ENCODE measurements around the gene CCDC188. TPM values are rescaled to one million over a fixed set of nuclear protein-coding genes. Genes with fewer than 3 reads are reported as not detected.

Gene CCDC188
- total RNA-seq, 1 experiment from 2014 or later = not detected

GRCh38 chr22:20156611-20157429, 6.0 kb upstream of the CCDC188 start:
- in situ Hi-C loops (cut with HindIII; ENCODE audit: low pct_unique_long_range_greater_than_20kb, low sequenced_read_pairs) = no loop called here

GRCh38 chr22:20156042-20156389, 5.2 kb upstream of the CCDC188 start:
- no peak for DNase-seq (ENCODE audit: low read depth)
- in situ Hi-C loops (cut with HindIII; ENCODE audit: low pct_unique_long_range_greater_than_20kb, low sequenced_read_pairs) = no loop called here

More at GRCh38 chr22:20156611-20157429, 6.0 kb upstream of the CCDC188 start:
- DNase-seq (ENCODE audit: low read depth) = peak; percentile 69

- DNase-seq (ENCODE audit: low read depth) = no peak
Observed at GRCh38 chr22:20155330-20156041, 4.6 kb upstream of the CCDC188 start.

GRCh38 chr22:20154602-20155187, 3.8 kb upstream of the CCDC188 start:
- no peak for DNase-seq (ENCODE audit: low read depth)
- in situ Hi-C loops (cut with HindIII; ENCODE audit: low pct_unique_long_range_greater_than_20kb, low sequenced_read_pairs) = no loop called here

More at GRCh38 chr22:20155330-20156041, 4.6 kb upstream of the CCDC188 start:
- in situ Hi-C loops (cut with HindIII; ENCODE audit: low pct_unique_long_range_greater_than_20kb, low sequenced_read_pairs) = no loop called here

- in situ Hi-C loops (cut with HindIII; ENCODE audit: low pct_unique_long_range_greater_than_20kb, low sequenced_read_pairs) = no loop called here
- DNase-seq (ENCODE audit: low read depth) = no peak
Observed at GRCh38 chr22:20153945-20154344, 3.1 kb upstream of the CCDC188 start.

GRCh38 chr22:20152464-20152890, 1.6 kb upstream of the CCDC188 start:
- in situ Hi-C loops (cut with HindIII; ENCODE audit: low pct_unique_long_range_greater_than_20kb, low sequenced_read_pairs) = no loop called here

GRCh38 chr22:20151276-20151588, 377 bp upstream of the CCDC188 start:
- no peak for DNase-seq (ENCODE audit: low read depth)
- in situ Hi-C loops (cut with HindIII; ENCODE audit: low pct_unique_long_range_greater_than_20kb, low sequenced_read_pairs) = no loop called here

More at GRCh38 chr22:20152464-20152890, 1.6 kb upstream of the CCDC188 start:
- DNase-seq (ENCODE audit: low read depth) = no peak

- in situ Hi-C loops (cut with HindIII; ENCODE audit: low pct_unique_long_range_greater_than_20kb, low sequenced_read_pairs) = no loop called here
- DNase-seq (ENCODE audit: low read depth) = no peak
Observed at GRCh38 chr22:20149257-20150250, 1.3 kb downstream of the CCDC188 start.

GRCh38 chr22:20148414-20148813, 2.4 kb downstream of the CCDC188 start:
- no peak for DNase-seq (ENCODE audit: low read depth)
- in situ Hi-C loops (cut with HindIII; ENCODE audit: low pct_unique_long_range_greater_than_20kb, low sequenced_read_pairs) = no loop called here

- in situ Hi-C loops (cut with HindIII; ENCODE audit: low pct_unique_long_range_greater_than_20kb, low sequenced_read_pairs) = no loop called here
- no peak for DNase-seq (ENCODE audit: low read depth)
Observed at GRCh38 chr22:20147237-20147988, 3.4 kb downstream of the CCDC188 start.

GRCh38 chr22:20146777-20147176, 4.1 kb downstream of the CCDC188 start:
- in situ Hi-C loops (cut with HindIII; ENCODE audit: low pct_unique_long_range_greater_than_20kb, low sequenced_read_pairs) = no loop called here
- DNase-seq (ENCODE audit: low read depth) = no peak

GRCh38 chr22:20145832-20146223, 5.0 kb downstream of the CCDC188 start:
- no peak for DNase-seq (ENCODE audit: low read depth)
- in situ Hi-C loops (cut with HindIII; ENCODE audit: low pct_unique_long_range_greater_than_20kb, low sequenced_read_pairs) = no loop called here

- in situ Hi-C loops (cut with HindIII; ENCODE audit: low pct_unique_long_range_greater_than_20kb, low sequenced_read_pairs) = no loop called here
- no peak for DNase-seq (ENCODE audit: low read depth)
Observed at GRCh38 chr22:20145206-20145831, 5.5 kb downstream of the CCDC188 start.

GRCh38 chr22:20143883-20144665, 6.8 kb downstream of the CCDC188 start:
- in situ Hi-C loops (cut with HindIII; ENCODE audit: low pct_unique_long_range_greater_than_20kb, low sequenced_read_pairs) = no loop called here

GRCh38 chr22:20142711-20143621, 7.9 kb downstream of the CCDC188 start:
- in situ Hi-C loops (cut with HindIII; ENCODE audit: low pct_unique_long_range_greater_than_20kb, low sequenced_read_pairs) = no loop called here
- no peak for DNase-seq (ENCODE audit: low read depth)

More at GRCh38 chr22:20143883-20144665, 6.8 kb downstream of the CCDC188 start:
- DNase-seq (ENCODE audit: low read depth) = no peak

Data from Caki2 (cell line).